ENCODE measurements around the gene DCDC2.
A peak's percentile ranks its signal among the peaks of the same experiment; 100 is the strongest.

Gene DCDC2

GRCh38 chr6:24140591-24140990 lies 217.3 kb downstream of the DCDC2 start:
- DNase-seq, result no peak

DNA sequence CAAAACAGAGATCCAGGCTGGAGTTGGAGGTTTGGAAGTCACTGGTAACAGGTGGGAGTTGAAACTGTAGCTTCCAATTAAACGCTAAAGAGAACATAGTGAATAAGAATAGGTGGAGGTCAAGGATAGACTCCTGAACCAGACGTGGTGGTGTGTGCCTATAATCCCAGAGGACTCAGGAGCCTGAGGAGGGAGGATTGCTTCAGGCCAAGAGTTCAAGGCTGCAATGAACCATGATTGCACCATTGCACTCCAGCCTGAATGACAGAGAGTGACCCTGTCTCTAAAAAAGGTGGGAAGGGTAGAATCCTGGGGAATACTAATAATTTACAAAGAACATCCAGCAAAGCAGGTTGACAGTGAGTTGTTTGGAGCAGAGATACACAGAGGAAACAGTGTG lies 218.2 kb downstream of the DCDC2 start:
- DNase-seq, result no peak

GRCh38 chr6:24139080-24139479 lies 218.8 kb downstream of the DCDC2 start:
- no peak for DNase-seq

GRCh38 chr6:24131751-24132150 lies 226.1 kb downstream of the DCDC2 start:
- no peak for DNase-seq

GRCh38 chr6:24127316-24127715 lies 230.5 kb downstream of the DCDC2 start:
- no peak for DNase-seq

DNA sequence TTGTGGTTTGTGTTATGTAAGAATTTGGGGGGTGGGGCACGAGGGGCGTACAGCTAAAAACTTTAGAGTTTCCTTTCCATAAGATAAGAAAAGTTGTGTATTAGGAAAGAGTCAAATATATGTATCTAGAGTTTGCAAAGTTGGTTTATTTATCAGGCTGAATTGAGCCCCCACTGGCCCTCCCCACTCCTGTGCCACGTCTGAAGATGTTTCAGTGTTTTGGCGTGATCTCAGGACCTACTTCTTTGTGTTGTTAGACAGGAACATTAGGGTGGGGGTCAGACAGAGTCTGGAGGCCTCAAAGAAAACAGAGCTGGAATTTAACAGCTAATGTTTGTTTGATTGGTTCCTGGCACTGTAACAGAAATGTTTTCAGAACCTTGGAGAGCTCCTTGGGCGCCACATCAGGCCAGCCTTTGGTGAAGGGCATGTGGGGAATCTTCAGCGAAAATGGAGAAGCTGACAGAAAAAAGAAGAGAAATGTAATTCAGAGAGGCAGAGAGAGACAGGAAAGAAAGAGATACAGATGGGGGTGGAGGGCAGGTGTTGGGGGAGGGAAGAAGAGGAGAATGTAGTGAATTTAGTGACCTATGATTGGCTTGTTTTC lies 231.2 kb downstream of the DCDC2 start:
- DNase-seq, result peak; percentile 1

DNA sequence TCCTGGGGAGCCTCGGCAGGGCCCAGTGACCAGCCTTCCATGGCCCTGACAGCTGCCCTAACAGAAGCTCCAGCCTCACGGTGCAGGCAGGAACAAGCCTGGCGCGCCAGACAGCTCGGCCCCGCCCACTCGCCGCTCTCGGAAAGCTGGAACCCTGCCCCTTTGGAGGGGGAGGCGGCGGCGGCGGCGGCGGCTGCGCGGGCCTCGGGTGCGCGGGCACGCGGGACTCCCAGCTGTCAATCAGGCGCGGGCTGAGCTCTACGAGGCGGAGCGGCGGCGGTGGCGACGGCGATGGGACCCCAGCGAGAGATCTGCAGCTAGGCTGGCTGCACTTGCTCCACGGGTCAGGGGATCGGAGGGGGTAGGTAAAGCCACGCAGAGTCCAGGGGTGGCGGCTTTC lies 231.9 kb downstream of the DCDC2 start, which contains the start of gene NRSN1:
NRSN1 (plus strand) TSS at position 236 of the 400 bp plus-strand sequence. CDS start 8,113 bp downstream, outside the sequence.
- DNase-seq, result no peak

DNA sequence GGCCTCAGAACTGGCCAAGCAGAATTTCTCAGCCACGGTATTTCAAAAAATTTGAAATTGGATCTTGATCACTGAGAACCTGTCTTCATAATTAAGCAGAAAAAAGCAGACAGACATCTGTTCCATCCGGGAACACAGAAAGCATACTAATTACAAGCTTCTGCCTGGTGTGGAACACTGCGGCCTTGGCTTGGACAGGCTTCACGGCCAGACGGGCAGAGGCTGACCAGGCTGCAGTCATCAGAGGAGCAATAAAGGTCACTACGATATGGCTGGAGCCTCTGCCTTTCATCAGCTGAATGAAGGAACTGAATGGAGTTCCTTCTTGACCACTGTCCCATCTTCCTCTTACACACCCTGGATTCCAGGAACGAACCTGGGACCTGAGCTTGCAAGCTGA lies 235.7 kb downstream of the DCDC2 start:
- no peak for DNase-seq
